Activated CD4-positive, alpha-beta T cell treated with anti-CD3 and anti-CD28 coated beads for 1 hour (primary cell): ENCODE data around the gene HDAC4.

Experiments used
- DNase-seq: peaks from one replicate; pipeline ENCODE4 v3.0.0-alpha.2; 2020

Gene HDAC4

GRCh38 chr2:239014458-239015217 lies 386.2 kb downstream of the HDAC4 start:
- DNase-seq, result no peak

- DNase-seq, result no peak
These were observed 387.2 kb downstream of the HDAC4 start for GRCh38 chr2:239013678-239013976.

- no peak for DNase-seq
These were observed 387.7 kb downstream of the HDAC4 start for GRCh38 chr2:239012936-239013677.

GRCh38 chr2:239012228-239012627 lies 388.6 kb downstream of the HDAC4 start:
- DNase-seq, result no peak

GRCh38 chr2:239009589-239009961 lies 391.2 kb downstream of the HDAC4 start:
- no peak for DNase-seq

- no peak for DNase-seq
These were observed 391.9 kb downstream of the HDAC4 start for GRCh38 chr2:239008677-239009588.

- DNase-seq, result no peak
These were observed 392.8 kb downstream of the HDAC4 start for GRCh38 chr2:239008004-239008403.

- DNase-seq, result no peak
These were observed 394.1 kb downstream of the HDAC4 start for GRCh38 chr2:239006622-239007285.

- DNase-seq, result no peak
These were observed 395.2 kb downstream of the HDAC4 start for GRCh38 chr2:239005586-239005985.

- DNase-seq, result no peak
These were observed 396.4 kb downstream of the HDAC4 start for GRCh38 chr2:239004274-239005015.

- DNase-seq, result no peak
These were observed 397.1 kb downstream of the HDAC4 start for GRCh38 chr2:239003624-239004273.

- DNase-seq, result no peak
These were observed 397.7 kb downstream of the HDAC4 start for GRCh38 chr2:239002954-239003623.

- DNase-seq, result no peak
These were observed 398.2 kb downstream of the HDAC4 start for GRCh38 chr2:239002591-239002953.

GRCh38 chr2:239001794-239002193 lies 399.0 kb downstream of the HDAC4 start:
- DNase-seq, result no peak

GRCh38 chr2:239000500-239001073 lies 400.2 kb downstream of the HDAC4 start:
- DNase-seq, result no peak

- no peak for DNase-seq
These were observed 400.7 kb downstream of the HDAC4 start for GRCh38 chr2:239000089-239000488.

GRCh38 chr2:238999291-238999741 lies 401.5 kb downstream of the HDAC4 start:
- DNase-seq, result no peak

- no peak for DNase-seq
These were observed 402.0 kb downstream of the HDAC4 start for GRCh38 chr2:238998801-238999200.
